HCT116 (cell line): ENCODE measurements around the gene CDCP2.

Experiments
- EZH2 ChIP-seq: fragments of 200-600 bp; sonication (generic); IDR thresholded peaks from 2 replicates; pipeline ENCODE4 v1.6.1; 2017; ENCODE audit warnings: antibody characterized with exemption, mixed run types
- FOSL1 ChIP-seq: IDR thresholded peaks from 2 replicates; pipeline ENCODE4 v1.6.1; 2012; ENCODE audit warnings: low read depth
- MAX ChIP-seq: IDR thresholded peaks from 2 replicates; pipeline ENCODE4 v1.6.1; 2012
- POLR2A ChIP-seq: IDR thresholded peaks from 2 replicates; pipeline ENCODE4 v1.7.0; 2011; ENCODE audit warnings: borderline replicate concordance; ENCODE audit not compliant: insufficient read depth, insufficient read length; ENCODE audit errors: extremely low read depth
- REST ChIP-seq: IDR thresholded peaks from 2 replicates; pipeline ENCODE4 v1.6.1; 2012; ENCODE audit warnings: low read depth
- SRF ChIP-seq: IDR thresholded peaks from 2 replicates; pipeline ENCODE4 v1.6.1; 2012; ENCODE audit warnings: low read depth
- TF ChIP-seq, protein P1 (sequence below), 3 experiments: fragments of 200-600 bp in 1 of 3; sonication (generic) in 1 of 3; IDR thresholded peaks in 2 of 3; conservative IDR thresholded peaks in 1 of 3; 2 replicates each; pipeline ENCODE4 v1.5.1; 2012 to 2017; ENCODE audit warnings: low read depth in 2 of 3, low read length in 2 of 3, antibody characterized with exemption in 1 of 3, borderline replicate concordance in 1 of 3, control low read depth in 1 of 3, mild to moderate bottlenecking in 1 of 3, mixed read lengths in 1 of 3, mixed run types in 1 of 3, moderate library complexity in 1 of 3; ENCODE audit not compliant: insufficient read depth in 1 of 3

DNA sequence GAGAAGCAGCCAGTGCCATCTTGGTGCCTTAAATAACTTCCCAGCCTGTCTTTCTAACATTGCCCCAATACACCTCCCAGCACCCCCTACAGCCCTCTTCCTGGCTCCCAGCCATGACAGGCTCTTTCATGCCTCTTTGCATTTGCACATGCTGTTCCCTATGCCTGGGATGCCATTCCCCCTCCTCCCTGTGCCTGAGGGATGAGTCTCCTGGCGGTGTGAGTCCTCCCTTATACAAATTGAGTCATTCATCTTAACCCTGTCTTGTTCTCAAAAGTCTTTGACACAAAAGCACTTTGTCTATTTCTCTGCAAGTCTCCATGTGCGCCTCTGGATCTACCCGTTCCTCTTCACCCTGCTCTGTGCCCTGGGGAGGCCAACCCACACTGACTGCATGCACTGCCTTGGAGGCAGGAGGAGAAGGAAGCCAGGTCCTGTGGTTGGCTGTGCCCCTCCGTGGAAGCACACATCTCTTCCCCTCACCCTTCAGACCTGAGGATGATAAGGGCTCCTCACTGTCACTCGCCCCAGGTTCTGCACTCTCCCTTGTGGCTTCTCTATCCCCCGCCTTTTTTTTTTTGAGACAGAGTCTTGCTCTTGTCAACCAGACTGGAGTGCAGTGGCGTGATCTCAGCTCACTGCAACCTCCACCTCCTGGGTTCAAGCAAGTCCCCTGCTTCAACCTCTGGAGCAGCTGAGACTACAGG is 25.1 kb downstream of the CDCP2 start:
- TF ChIP-seq, protein P1, sequence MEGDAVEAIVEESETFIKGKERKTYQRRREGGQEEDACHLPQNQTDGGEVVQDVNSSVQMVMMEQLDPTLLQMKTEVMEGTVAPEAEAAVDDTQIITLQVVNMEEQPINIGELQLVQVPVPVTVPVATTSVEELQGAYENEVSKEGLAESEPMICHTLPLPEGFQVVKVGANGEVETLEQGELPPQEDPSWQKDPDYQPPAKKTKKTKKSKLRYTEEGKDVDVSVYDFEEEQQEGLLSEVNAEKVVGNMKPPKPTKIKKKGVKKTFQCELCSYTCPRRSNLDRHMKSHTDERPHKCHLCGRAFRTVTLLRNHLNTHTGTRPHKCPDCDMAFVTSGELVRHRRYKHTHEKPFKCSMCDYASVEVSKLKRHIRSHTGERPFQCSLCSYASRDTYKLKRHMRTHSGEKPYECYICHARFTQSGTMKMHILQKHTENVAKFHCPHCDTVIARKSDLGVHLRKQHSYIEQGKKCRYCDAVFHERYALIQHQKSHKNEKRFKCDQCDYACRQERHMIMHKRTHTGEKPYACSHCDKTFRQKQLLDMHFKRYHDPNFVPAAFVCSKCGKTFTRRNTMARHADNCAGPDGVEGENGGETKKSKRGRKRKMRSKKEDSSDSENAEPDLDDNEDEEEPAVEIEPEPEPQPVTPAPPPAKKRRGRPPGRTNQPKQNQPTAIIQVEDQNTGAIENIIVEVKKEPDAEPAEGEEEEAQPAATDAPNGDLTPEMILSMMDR (IDR thresholded peaks at IDR 0.05 in 2 of 3, conservative IDR thresholded peaks at IDR 0.05 in 1 of 3; ENCODE audit: borderline replicate concordance in 1 of 3, insufficient read depth in 1 of 3, low read depth in 2 of 3, low read length in 2 of 3) = no peak
- no peak for TF ChIP-seq POLR2A
- no peak for TF ChIP-seq REST
- no peak for TF ChIP-seq SRF
- no peak for TF ChIP-seq FOSL1
- TF ChIP-seq EZH2 = no peak
- TF ChIP-seq MAX = no peak
